A549 (cell line): ENCODE measurements around the gene SLC25A3. TPM values are rescaled to one million over a fixed set of nuclear protein-coding genes. Genes with fewer than 3 reads are reported as not detected.

Source experiments
- ATAC-seq, 2 experiments: fragments of 200-7000 bp in 1 of 2; fragments of >200 bp in 1 of 2; cut with Nextera tagmentation in 1 of 2; cut with Tn5 transposase in 1 of 2; 3 replicates each; pipeline versions ENCODE4 v1.8.0 to v1.9.1; 2018 to 2020; ENCODE audit warnings: mild to moderate bottlenecking in 1 of 2, moderate library complexity in 1 of 2
- CTCF ChIA-PET: fragments of 300-600 bp; sonication (Branson Sonifier 250); formaldehyde crosslinking; extraction: SDS; loops from one replicate; lab custom pipeline; 2021; ENCODE audit warnings: antibody characterized with exemption, inconsistent platforms; lab: Yijun Ruan, JAX
- POLR2A ChIA-PET: fragments of 350-600 bp; formaldehyde crosslinking; extraction: SDS; loops from one replicate; lab custom pipeline; 2021; ENCODE audit warnings: antibody characterized with exemption, inconsistent platforms; lab: Yijun Ruan, JAX
- DNase-seq, 2 experiments: peaks; one replicate each; pipeline versions ENCODE4 v3.0.0 to v3.0.0-alpha.2; 2011 to 2016; ENCODE audit warnings: low read depth in 1 of 2, low spot score in 1 of 2
- FAIRE-seq: peaks from 2 replicates; lab custom pipeline; 2011; peaks lifted over from hg19 to GRCh38; lab: Jason Lieb, UNC
- H3K27ac ChIP-seq, 2 experiments: fragments of >200 bp; sonication (Bioruptor Twin); formaldehyde crosslinking; 3 replicates each; pipeline ENCODE4 v1.5.1; 2016 to 2017
- H3K4me1 ChIP-seq: fragments of >200 bp; sonication (Bioruptor Twin); formaldehyde crosslinking; 3 replicates; pipeline ENCODE4 v1.6.1; 2016
- H3K4me2 ChIP-seq: fragments of >200 bp; sonication (Bioruptor Twin); formaldehyde crosslinking; 3 replicates; pipeline ENCODE4 v1.6.1; 2016
- H3K4me3 ChIP-seq: fragments of >200 bp; sonication (Bioruptor Twin); formaldehyde crosslinking; 3 replicates; pipeline ENCODE4 v1.5.1; 2016
- H3K9me3 ChIP-seq: fragments of >200 bp; sonication (Bioruptor Twin); formaldehyde crosslinking; 3 replicates; pipeline ENCODE4 v1.6.1; 2016
- CEBPB ChIP-seq, 2 experiments: fragments of >200 bp in 1 of 2; sonication (Bioruptor Twin) in 1 of 2; formaldehyde crosslinking in 1 of 2; IDR thresholded peaks; 2 replicates each; pipeline ENCODE4 v1.6.1; 2012 to 2016
- ESRRA ChIP-seq: fragments of 150-350 bp; IDR thresholded peaks from 2 replicates; pipeline ENCODE4 v1.6.1; 2014; ENCODE audit warnings: mild to moderate bottlenecking, low read length, borderline replicate concordance
- FOXS1 ChIP-seq: fragments of 250-450 bp; sonication (Bioruptor Pico); IDR thresholded peaks from 2 replicates; pipeline ENCODE4 v1.5.0; 2020; ENCODE audit warnings: mild to moderate bottlenecking, moderate library complexity
- MAZ ChIP-seq: fragments of 150-350 bp; IDR thresholded peaks from 2 replicates; pipeline ENCODE4 v1.6.1; 2014; ENCODE audit warnings: antibody characterized with exemption, low read depth, low read length, borderline replicate concordance
- POLR2AphosphoS2 ChIP-seq: conservative IDR thresholded peaks from 2 replicates; pipeline ENCODE4 v1.6.1; 2012; ENCODE audit warnings: low read length, improper control_type of control experiment, inconsistent platforms
- RAD21 ChIP-seq, 2 experiments: fragments of >200 bp in 1 of 2; sonication (Bioruptor Twin) in 1 of 2; formaldehyde crosslinking in 1 of 2; IDR thresholded peaks in 1 of 2; conservative IDR thresholded peaks in 1 of 2; 2 replicates in 1 of 2; 3 replicates in 1 of 2; pipeline ENCODE4 v1.6.1; 2012 to 2018; ENCODE audit warnings: inconsistent platforms in 1 of 2
- RCOR1 ChIP-seq: fragments of 150-350 bp; IDR thresholded peaks from 2 replicates; pipeline ENCODE4 v1.6.1; 2014; ENCODE audit warnings: antibody characterized with exemption, low read length, low read depth
- ZFP36 ChIP-seq: fragments of 450-650 bp; IDR thresholded peaks from 2 replicates; pipeline ENCODE4 v1.6.1; 2014; ENCODE audit warnings: borderline replicate concordance; ENCODE audit not compliant: partially characterized antibody
- ZNF302 ChIP-seq: fragments of 250-450 bp; sonication (Bioruptor Pico); IDR thresholded peaks from 2 replicates; pipeline ENCODE4 v1.9.0; 2021; ENCODE audit warnings: inconsistent platforms, mild to moderate bottlenecking, moderate library complexity
- WGBS: methylation state at CpG from one replicate; pipeline ENCODE4 v1.1.6; 2017; ENCODE audit errors: missing lambda C conversion rate; 5-methylcytosine and 5-hydroxymethylcytosine counted together
- polyA plus RNA-seq, 4 experiments: library from polyadenylated mRNA; depleted of rRNA in 3 of 4; stranded (reverse); fragments of >200 nt; fragmentation: RNase III in 1 of 4; extraction: RNeasy Plus Mini Kit Qiagen cat#74134 plus additional on column Dnase treatment in 1 of 4; gene quantifications; 2 replicates in 3 of 4; 3 replicates in 1 of 4; pipeline ENCODE4 v1.2.3, GENCODE V29; 2011 to 2017
- TF ChIP-seq, protein P1 (sequence below): fragments of 200-600 bp; sonication (generic); IDR thresholded peaks from 2 replicates; pipeline ENCODE4 v1.6.1; 2016; ENCODE audit warnings: antibody characterized with exemption, mild to moderate bottlenecking, moderate library complexity
- TF ChIP-seq, protein P2 (sequence below): IDR thresholded peaks from 2 replicates; pipeline ENCODE4 v1.6.1; 2012
- TF ChIP-seq, protein P3 (sequence below): fragments of >200 bp; sonication (Bioruptor Twin); formaldehyde crosslinking; IDR thresholded peaks from 3 replicates; pipeline ENCODE4 v1.5.1; 2016

SLC25A3 gene
- polyA plus RNA-seq, 2 of the 4 experiments (the other 2 are of a cell fraction) = 790 to 1,232 TPM

DNA sequence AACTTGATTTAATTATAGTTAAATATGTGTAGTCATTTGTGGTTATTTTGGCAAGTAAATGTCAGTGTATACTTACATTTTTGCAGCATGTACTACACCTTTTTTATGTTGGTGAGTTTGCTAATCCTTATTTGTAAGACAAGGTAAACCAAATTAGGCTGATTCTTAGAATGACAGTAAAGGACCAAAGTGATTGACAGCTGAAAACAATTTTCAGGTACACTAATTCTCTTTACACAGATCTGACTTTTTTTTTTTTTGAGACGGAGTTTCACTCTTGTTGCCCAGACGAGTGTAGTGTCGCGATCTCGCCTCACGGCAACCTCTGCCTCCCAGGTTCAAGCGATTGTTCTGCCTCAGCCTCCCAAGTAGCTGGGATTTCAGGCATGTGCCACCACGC, 8.4 kb downstream of the SLC25A3 start:
- 95% methylated on average over 8 of the region's 8 CpGs for WGBS
- POLR2A ChIA-PET = interaction anchor here (2.2 kb wide), 1 partner anchor 9 kb away, joined by 19 read pairs; the partner anchor contains the start of gene SLC25A3
- ATAC-seq = no peak
- no peaks in the 10 kb centered on the region for H3K9me3 ChIP-seq
- DNase-seq = no peak
- TF ChIP-seq, protein P1, sequence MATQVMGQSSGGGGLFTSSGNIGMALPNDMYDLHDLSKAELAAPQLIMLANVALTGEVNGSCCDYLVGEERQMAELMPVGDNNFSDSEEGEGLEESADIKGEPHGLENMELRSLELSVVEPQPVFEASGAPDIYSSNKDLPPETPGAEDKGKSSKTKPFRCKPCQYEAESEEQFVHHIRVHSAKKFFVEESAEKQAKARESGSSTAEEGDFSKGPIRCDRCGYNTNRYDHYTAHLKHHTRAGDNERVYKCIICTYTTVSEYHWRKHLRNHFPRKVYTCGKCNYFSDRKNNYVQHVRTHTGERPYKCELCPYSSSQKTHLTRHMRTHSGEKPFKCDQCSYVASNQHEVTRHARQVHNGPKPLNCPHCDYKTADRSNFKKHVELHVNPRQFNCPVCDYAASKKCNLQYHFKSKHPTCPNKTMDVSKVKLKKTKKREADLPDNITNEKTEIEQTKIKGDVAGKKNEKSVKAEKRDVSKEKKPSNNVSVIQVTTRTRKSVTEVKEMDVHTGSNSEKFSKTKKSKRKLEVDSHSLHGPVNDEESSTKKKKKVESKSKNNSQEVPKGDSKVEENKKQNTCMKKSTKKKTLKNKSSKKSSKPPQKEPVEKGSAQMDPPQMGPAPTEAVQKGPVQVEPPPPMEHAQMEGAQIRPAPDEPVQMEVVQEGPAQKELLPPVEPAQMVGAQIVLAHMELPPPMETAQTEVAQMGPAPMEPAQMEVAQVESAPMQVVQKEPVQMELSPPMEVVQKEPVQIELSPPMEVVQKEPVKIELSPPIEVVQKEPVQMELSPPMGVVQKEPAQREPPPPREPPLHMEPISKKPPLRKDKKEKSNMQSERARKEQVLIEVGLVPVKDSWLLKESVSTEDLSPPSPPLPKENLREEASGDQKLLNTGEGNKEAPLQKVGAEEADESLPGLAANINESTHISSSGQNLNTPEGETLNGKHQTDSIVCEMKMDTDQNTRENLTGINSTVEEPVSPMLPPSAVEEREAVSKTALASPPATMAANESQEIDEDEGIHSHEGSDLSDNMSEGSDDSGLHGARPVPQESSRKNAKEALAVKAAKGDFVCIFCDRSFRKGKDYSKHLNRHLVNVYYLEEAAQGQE = no peak
- 0 out of 2 replicates have a peak, but pooled peaks have one; percentile 42 for TF ChIP-seq POLR2AphosphoS2
- no peak overlapping the region for H3K4me3 ChIP-seq
- no peak overlapping the region for H3K27ac ChIP-seq
- CTCF ChIA-PET = interaction anchor here (0.9 to 1.4 kb wide), 2 partner anchors 9 to 97 kb away, joined by 3 read pairs; partner anchors contain the start of gene SLC25A3
- no peak overlapping the region for H3K4me2 ChIP-seq
- no peak for FAIRE-seq
- H3K4me1 ChIP-seq = peaks cover under 1% of the 10 kb centered on the region; the same call in 1 of the 3 replicates

DNA sequence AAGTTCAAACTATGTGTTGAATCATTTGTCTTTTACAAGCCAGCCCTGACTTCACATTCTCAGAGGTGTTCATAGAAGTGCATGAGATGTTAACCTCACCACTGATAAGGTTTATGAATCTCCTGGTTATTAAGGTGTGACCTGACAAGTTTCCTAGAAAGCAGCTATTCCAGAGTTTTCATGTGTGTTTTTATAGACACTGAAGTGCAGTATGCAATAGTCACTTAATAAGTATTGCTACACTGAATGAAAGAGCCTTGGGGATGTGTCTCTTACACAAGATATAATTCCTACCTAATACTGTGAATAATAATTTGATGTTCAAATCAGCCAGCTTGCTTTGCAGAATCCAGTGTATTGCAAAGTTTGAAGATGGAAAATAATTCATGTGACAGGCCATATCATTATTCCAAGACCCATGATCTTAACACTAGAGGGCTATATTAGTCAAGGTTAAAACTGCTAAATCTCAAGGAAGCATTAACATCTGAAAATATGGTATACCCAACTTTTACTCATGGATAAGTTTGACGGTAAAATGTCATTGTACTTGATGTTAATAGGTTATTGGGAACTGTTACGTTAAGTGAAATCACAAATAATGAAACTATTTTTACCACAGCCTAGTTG, 13.0 kb downstream of the SLC25A3 start:
- no peaks in the 10 kb centered on the region for H3K4me1 ChIP-seq
- H3K4me2 ChIP-seq = no peak overlapping the region
- H3K9me3 ChIP-seq = no peaks in the 10 kb centered on the region
- ChIA-PET POLR2A (interaction anchor here (3.0 kb wide), 1 partner anchor 13 kb away, joined by 13 read pairs; the partner anchor contains the start of gene SLC25A3), CTCF (interaction anchor here (0.7 to 5.4 kb wide), 11 partner anchors 10 to 393 kb away, joined by 3 to 22 read pairs (median 4); partner anchors contain the start of gene SLC25A3)
- no peak overlapping the region for H3K27ac ChIP-seq
- peak; percentile 32 to 33; a peak in 4 of 6 replicates for ATAC-seq
- FAIRE-seq = no peak
- no peak for DNase-seq
- H3K4me3 ChIP-seq = no peak overlapping the region
- WGBS = 65% methylated on average over 2 of the region's 2 CpGs
- peak; percentile 26 to 36; a peak in 2 of 5 replicates for TF ChIP-seq RAD21 (conservative IDR thresholded peaks at IDR 0.05 in 1 of 2, IDR thresholded peaks at IDR 0.05 in 1 of 2)
- TF ChIP-seq FOXS1 = no peak
- TF ChIP-seq, protein P2, sequence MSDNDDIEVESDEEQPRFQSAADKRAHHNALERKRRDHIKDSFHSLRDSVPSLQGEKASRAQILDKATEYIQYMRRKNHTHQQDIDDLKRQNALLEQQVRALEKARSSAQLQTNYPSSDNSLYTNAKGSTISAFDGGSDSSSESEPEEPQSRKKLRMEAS = no peak

GRCh38 chr12:98610596-98610995, 17.1 kb downstream of the SLC25A3 start:
- TF ChIP-seq ZFP36 (no peak), MAZ (no peak), ZNF302 (CRISPR knock-in tag) (no peak), ESRRA (no peak), CEBPB (IDR thresholded peaks at IDR 0.05) (no peak), RCOR1 (no peak)
- TF ChIP-seq, protein P3, sequence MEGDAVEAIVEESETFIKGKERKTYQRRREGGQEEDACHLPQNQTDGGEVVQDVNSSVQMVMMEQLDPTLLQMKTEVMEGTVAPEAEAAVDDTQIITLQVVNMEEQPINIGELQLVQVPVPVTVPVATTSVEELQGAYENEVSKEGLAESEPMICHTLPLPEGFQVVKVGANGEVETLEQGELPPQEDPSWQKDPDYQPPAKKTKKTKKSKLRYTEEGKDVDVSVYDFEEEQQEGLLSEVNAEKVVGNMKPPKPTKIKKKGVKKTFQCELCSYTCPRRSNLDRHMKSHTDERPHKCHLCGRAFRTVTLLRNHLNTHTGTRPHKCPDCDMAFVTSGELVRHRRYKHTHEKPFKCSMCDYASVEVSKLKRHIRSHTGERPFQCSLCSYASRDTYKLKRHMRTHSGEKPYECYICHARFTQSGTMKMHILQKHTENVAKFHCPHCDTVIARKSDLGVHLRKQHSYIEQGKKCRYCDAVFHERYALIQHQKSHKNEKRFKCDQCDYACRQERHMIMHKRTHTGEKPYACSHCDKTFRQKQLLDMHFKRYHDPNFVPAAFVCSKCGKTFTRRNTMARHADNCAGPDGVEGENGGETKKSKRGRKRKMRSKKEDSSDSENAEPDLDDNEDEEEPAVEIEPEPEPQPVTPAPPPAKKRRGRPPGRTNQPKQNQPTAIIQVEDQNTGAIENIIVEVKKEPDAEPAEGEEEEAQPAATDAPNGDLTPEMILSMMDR = no peak
- ATAC-seq = no peak
- DNase-seq = no peak
- ChIA-PET CTCF (interaction anchor here (0.7 to 1.7 kb wide), 3 partner anchors 16 to 39 kb away, joined by 3 to 4 read pairs (median 3); no protein-coding TSS in a partner anchor), POLR2A (interaction anchor here (0.7 kb wide), 1 partner anchor 17 kb away, joined by 4 read pairs; the partner anchor contains the start of gene SLC25A3)
- H3K9me3 ChIP-seq = no peaks in the 10 kb centered on the region
- H3K27ac ChIP-seq = no peak overlapping the region
- no peaks in the 10 kb centered on the region for H3K4me1 ChIP-seq
- WGBS = 81% methylated on average over 2 of the region's 2 CpGs
- H3K4me2 ChIP-seq = no peak overlapping the region
- FAIRE-seq = no peak
- H3K4me3 ChIP-seq = no peak overlapping the region
